GM13977 (cell line): ENCODE data around the gene DUSP11.
"Not testable (repeated sequence)": the region's sequence is repeated elsewhere in the genome, so short reads cannot be mapped to it uniquely, and the experiment has no call there.

ENCODE experiments used
- DNase-seq: peaks from one replicate; pipeline ENCODE4 v3.0.0; 2012; ENCODE audit warnings: low spot score
- CTCF ChIP-seq: IDR thresholded peaks from 2 replicates; pipeline ENCODE4 v1.5.1; 2012; ENCODE audit warnings: mild to moderate bottlenecking, control low read depth; ENCODE audit not compliant: insufficient read depth; ENCODE audit errors: extremely low read depth, missing control alignments
- in situ Hi-C: fragments of 300-500 bp; cut with MboI; formaldehyde crosslinking; loops from one replicate; pipeline ENCODE4 v1.12.0; 2022; ENCODE audit warnings: low sequenced_read_pairs, low pct_unique_long_range_greater_than_20kb, mixed read lengths, inconsistent platforms; ENCODE audit not compliant: unreplicated experiment

Gene DUSP11

GRCh38 chr2:73736855-73737779, 42.8 kb downstream of the DUSP11 start, which contains the start of gene TPRKB:
TSS of gene TPRKB (minus strand) at chr2:73737345. CDS start at chr2:73734569, 2,776 bp downstream.
- TF ChIP-seq CTCF = no peak
- DNase-seq = peak; percentile 96
- in situ Hi-C loops = no loop called here

GRCh38 chr2:73736378-73736777, 43.5 kb downstream of the DUSP11 start:
- no peak for TF ChIP-seq CTCF
- in situ Hi-C loops = no loop called here
- DNase-seq = no peak

GRCh38 chr2:73730810-73731209, 49.1 kb downstream of the DUSP11 start:
- no peak for DNase-seq

GRCh38 chr2:73728711-73729110, 51.2 kb downstream of the DUSP11 start:
- in situ Hi-C loops = no loop called here
- no peak for DNase-seq
- TF ChIP-seq CTCF = no peak

More at GRCh38 chr2:73730810-73731209, 49.1 kb downstream of the DUSP11 start:
- no peak for TF ChIP-seq CTCF
- in situ Hi-C loops = no loop called here

- no peak for DNase-seq
- in situ Hi-C loops = no loop called here
- TF ChIP-seq CTCF = no peak
Observed at GRCh38 chr2:73728043-73728442, 51.9 kb downstream of the DUSP11 start.

- DNase-seq, in situ Hi-C loops: not testable (repeated sequence)
Observed at GRCh38 chr2:73726657-73727056, 53.2 kb downstream of the DUSP11 start.
